ENCODE measurements around the gene PRRG2. TPM values are rescaled to one million over a fixed set of nuclear protein-coding genes. Genes with fewer than 3 reads are reported as not detected.
A peak's percentile ranks its signal among the peaks of the same experiment; 100 is the strongest.

The PRRG2 gene
- total RNA-seq, result 2.7 TPM

- no peak for DNase-seq (ENCODE audit: low read depth in 2 of 3, low spot score in 2 of 3)
Observed at GRCh38 chr19:49581007-49581508, at the start of gene PRRG2. Gene PRRG2, plus strand, starts transcription at chr19:49581316. Its CDS starts 1,904 bp downstream, at chr19:49583220.

- peak; percentile 59 to 74 (median 68) for DNase-seq (ENCODE audit: low read depth in 2 of 3, low spot score in 2 of 3)
Observed at GRCh38 chr19:49533551-49534488, 47.3 kb upstream of the PRRG2 start.

- peak in 1 of 3 donors; percentile 52 for DNase-seq (ENCODE audit: low read depth in 2 of 3, low spot score in 2 of 3)
Observed at GRCh38 chr19:49534632-49535385, 46.3 kb upstream of the PRRG2 start.

- DNase-seq (ENCODE audit: low read depth in 2 of 3, low spot score in 2 of 3), result no peak
Observed at GRCh38 chr19:49536921-49537462, 44.1 kb upstream of the PRRG2 start.

- no peak for DNase-seq (ENCODE audit: low read depth in 2 of 3, low spot score in 2 of 3)
Observed at GRCh38 chr19:49538643-49539042, 42.5 kb upstream of the PRRG2 start.

- no peak for DNase-seq (ENCODE audit: low read depth in 2 of 3, low spot score in 2 of 3)
Observed at GRCh38 chr19:49539192-49539952, 41.7 kb upstream of the PRRG2 start.

- DNase-seq (ENCODE audit: low read depth in 2 of 3, low spot score in 2 of 3), result no peak
Observed at GRCh38 chr19:49541914-49542313, 39.2 kb upstream of the PRRG2 start.

GRCh38 chr19:49542446-49542845, 38.7 kb upstream of the PRRG2 start:
- no peak for DNase-seq (ENCODE audit: low read depth in 2 of 3, low spot score in 2 of 3)

- no peak for DNase-seq (ENCODE audit: low read depth in 2 of 3, low spot score in 2 of 3)
Observed at GRCh38 chr19:49543032-49543431, 38.1 kb upstream of the PRRG2 start.

- DNase-seq (ENCODE audit: low read depth in 2 of 3, low spot score in 2 of 3), result no peak
Observed at GRCh38 chr19:49544154-49544553, 37.0 kb upstream of the PRRG2 start.

GRCh38 chr19:49546825-49547565, 34.1 kb upstream of the PRRG2 start:
- peak in 2 of 3 donors; percentile 73 to 87 for DNase-seq (ENCODE audit: low read depth in 2 of 3, low spot score in 2 of 3)

GRCh38 chr19:49549045-49549444, 32.1 kb upstream of the PRRG2 start:
- DNase-seq (ENCODE audit: low read depth in 2 of 3, low spot score in 2 of 3), result no peak

- DNase-seq (ENCODE audit: low read depth in 2 of 3, low spot score in 2 of 3), result no peak
Observed at GRCh38 chr19:49551531-49551930, 29.6 kb upstream of the PRRG2 start.

- no peak for DNase-seq (ENCODE audit: low read depth in 2 of 3, low spot score in 2 of 3)
Observed at GRCh38 chr19:49552749-49553148, 28.4 kb upstream of the PRRG2 start.

- DNase-seq (ENCODE audit: low read depth in 2 of 3, low spot score in 2 of 3), result no peak
Observed at GRCh38 chr19:49553451-49554271, 27.5 kb upstream of the PRRG2 start.

GRCh38 chr19:49554701-49555181, 26.4 kb upstream of the PRRG2 start:
- no peak for DNase-seq (ENCODE audit: low read depth in 2 of 3, low spot score in 2 of 3)

GRCh38 chr19:49555600-49556411, 25.3 kb upstream of the PRRG2 start:
- DNase-seq (ENCODE audit: low read depth in 2 of 3, low spot score in 2 of 3), result peak in 2 of 3 donors; percentile 59 to 74
